C4-2B (cell line): ENCODE results near the gene PMIS2.

ENCODE experiments used
- CTCF ChIP-seq: fragments of 450-650 bp; conservative IDR thresholded peaks from 2 replicates; pipeline ENCODE4 v1.5.1; 2017; ENCODE audit warnings: mild to moderate bottlenecking
- ZFX ChIP-seq: fragments of 450-650 bp; IDR thresholded peaks from 2 replicates; pipeline ENCODE4 v1.6.1; 2017

GRCh38 chr19:35563207-35563829 lies 22.7 kb upstream of the PMIS2 start, which contains the start of gene ATP4A:
- TF ChIP-seq CTCF (no peak), ZFX (no peak)
